Esophagus muscularis mucosa (tissue), 4 donors: Measurements from ENCODE around the gene DIP2C.

ENCODE experiments used
- CTCF ChIP-seq, 3 experiments: fragments of 200-600 bp in 2 of 3; fragments of 450-650 bp in 1 of 3; sonication (generic) in 2 of 3; IDR thresholded peaks; one replicate each; pipeline ENCODE4 v1.5.1; 2017 to 2019; ENCODE audit warnings: antibody characterized with exemption in 3 of 3, mild to moderate bottlenecking in 2 of 3, moderate library complexity in 1 of 3
- EP300 ChIP-seq: sonication (generic); formaldehyde crosslinking; IDR thresholded peaks from one replicate; pipeline ENCODE4 v1.6.1; 2017; ENCODE audit warnings: antibody characterized with exemption
- POLR2A ChIP-seq: fragments of 450-650 bp; IDR thresholded peaks from one replicate; pipeline ENCODE4 v1.6.1; 2017; ENCODE audit warnings: antibody characterized with exemption, moderate library complexity, mild to moderate bottlenecking, low read depth
- POLR2AphosphoS5 ChIP-seq, 2 donors: sonication (generic); formaldehyde crosslinking; IDR thresholded peaks; one replicate each; pipeline ENCODE4 v1.6.1; 2017; ENCODE audit warnings: antibody characterized with exemption in 2 of 2

GRCh38 chr10:654647-654996 lies 34.8 kb downstream of the DIP2C start:
- TF ChIP-seq POLR2A (no peak), CTCF (IDR thresholded peaks at IDR 0.05) (no peak), POLR2AphosphoS5 (IDR thresholded peaks at IDR 0.05) (no peak), EP300 (no peak)
